GM12878 (cell line): Measurements from ENCODE around the gene SIX3. TPM values are rescaled to one million over a fixed set of nuclear protein-coding genes. Genes with fewer than 3 reads are reported as not detected.

ENCODE experiments used
- ATAC-seq: fragments of 200-7000 bp; cut with Tn5 transposase; 3 replicates; pipeline ENCODE4 v1.9.1; 2020; ENCODE audit warnings: mild to moderate bottlenecking, moderate library complexity
- BruUV-seq: library from RNA; stranded (reverse); fragments of 400-500 nt; replicated peaks from 2 replicates; lab custom pipeline; 2021; lab: Mats Ljungman, UMichigan
- CTCF ChIA-PET: fragments of 300-600 bp; sonication (Branson Sonifier 250); formaldehyde crosslinking; extraction: SDS; loops from one replicate; lab custom pipeline; 2021; ENCODE audit warnings: inconsistent platforms; lab: Yijun Ruan, JAX
- POLR2A ChIA-PET: fragments of 350-600 bp; formaldehyde crosslinking; extraction: SDS; loops from one replicate; lab custom pipeline; 2021; ENCODE audit warnings: inconsistent platforms; lab: Charles Lee
- RAD21 ChIA-PET: fragments of 300-600 bp; sonication (Branson Sonifier 250); formaldehyde crosslinking; loops from one replicate; lab custom pipeline; 2023; ENCODE audit warnings: antibody characterized with exemption; ENCODE audit not compliant: unreplicated experiment; lab: Charles Lee
- SMC1A ChIA-PET: fragments of 300-600 bp; sonication (Branson Sonifier 250); formaldehyde crosslinking; loops from one replicate; lab custom pipeline; 2023; ENCODE audit not compliant: unreplicated experiment, uncharacterized antibody; lab: Charles Lee
- DNase-seq: peaks from one replicate; pipeline ENCODE4 v3.0.0-alpha.2; 2011; ENCODE audit warnings: low read depth, low spot score
- FAIRE-seq: peaks from 3 replicates; lab custom pipeline; 2011; peaks lifted over from hg19 to GRCh38; lab: Jason Lieb, UNC
- H2AFZ ChIP-seq: 2 replicates; pipeline ENCODE4 v1.6.0; 2011; ENCODE audit warnings: low read depth, low read length, control low read depth; ENCODE audit not compliant: control insufficient read depth
- H3K27ac ChIP-seq: 2 replicates; pipeline ENCODE4 v1.5.1; 2011; ENCODE audit warnings: control low read depth; ENCODE audit not compliant: control insufficient read depth, insufficient read depth
- H3K27me3 ChIP-seq, 2 experiments: replicated peaks in 1 of 2; 2 replicates each; pipeline versions ENCODE4 v1.6.0 to v1.6.1; 2011; ENCODE audit warnings: low read length in 1 of 2; ENCODE audit not compliant: control insufficient read depth in 2 of 2, insufficient read depth in 2 of 2
- H3K36me3 ChIP-seq, 2 experiments: 2 replicates each; pipeline ENCODE4 v1.5.1; 2011; ENCODE audit warnings: low read length in 1 of 2; ENCODE audit not compliant: control insufficient read depth in 2 of 2, insufficient read depth in 2 of 2
- H3K4me1 ChIP-seq: 2 replicates; pipeline ENCODE4 v1.6.1; 2011; ENCODE audit warnings: mild to moderate bottlenecking, low read length, moderate library complexity, mixed read lengths; ENCODE audit not compliant: control insufficient read depth, insufficient read depth
- H3K4me2 ChIP-seq: 2 replicates; pipeline ENCODE4 v1.6.0; 2011; ENCODE audit warnings: control low read depth; ENCODE audit not compliant: control insufficient read depth, insufficient read depth
- H3K4me3 ChIP-seq: fragments of 200-600 bp; sonication (generic); 2 replicates; pipeline ENCODE4 v1.5.1; 2016
- H3K79me2 ChIP-seq: 2 replicates; pipeline ENCODE4 v1.6.0; 2011; ENCODE audit warnings: low read length; ENCODE audit not compliant: control insufficient read depth, insufficient read depth
- H3K9ac ChIP-seq: 2 replicates; pipeline ENCODE4 v1.8.0; 2011; ENCODE audit warnings: low read length, control low read depth, mixed read lengths; ENCODE audit not compliant: control insufficient read depth, insufficient read depth
- H3K9me3 ChIP-seq: replicated peaks from 3 replicates; pipeline ENCODE4 v1.5.1; 2011; ENCODE audit warnings: mild to moderate bottlenecking, low read length; ENCODE audit not compliant: control insufficient read depth, insufficient read depth
- H4K20me1 ChIP-seq: 2 replicates; pipeline ENCODE4 v1.6.0; 2011; ENCODE audit not compliant: control insufficient read depth, insufficient read depth
- CEBPZ ChIP-seq: fragments of 150-350 bp; IDR thresholded peaks from 2 replicates; pipeline ENCODE4 v1.6.1; 2016; ENCODE audit warnings: low read depth, low read length
- CHD1 ChIP-seq: IDR thresholded peaks from 2 replicates; pipeline ENCODE4 v1.6.1; 2012; ENCODE audit warnings: low read depth, low read length, improper control_type of control experiment
- NFYA ChIP-seq: IDR thresholded peaks from 2 replicates; pipeline ENCODE4 v1.6.1; 2011; ENCODE audit warnings: low read depth, mild to moderate bottlenecking, low read length, improper control_type of control experiment, borderline replicate concordance
- ZNF217 ChIP-seq: fragments of 450-650 bp; IDR thresholded peaks from 2 replicates; pipeline ENCODE4 v1.6.1; 2017; ENCODE audit warnings: antibody characterized with exemption, mild to moderate bottlenecking
- WGBS: methylation state at CpG from one replicate; pipeline ENCODE4 v1.1.6; 2016; ENCODE audit warnings: low lambda C conversion rate; ENCODE audit not compliant: insufficient replicate concordance, insufficient coverage; ENCODE audit errors: missing lambda C conversion rate; 5-methylcytosine and 5-hydroxymethylcytosine counted together
- in situ Hi-C: fragments of 300-500 bp; cut with MboI; formaldehyde crosslinking; loops from 9 replicates; pipeline ENCODE4 v1.14.3; 2018; ENCODE audit warnings: mixed read lengths
- intact Hi-C: fragments of 100-400 bp; cut with micrococcal nuclease; formaldehyde crosslinking; loops from one replicate; pipeline ENCODE4 v1.14.2; 2022; ENCODE audit not compliant: unreplicated experiment
- polyA plus RNA-seq, 11 experiments: library from polyadenylated mRNA; depleted of rRNA in 4 of 11; unstranded in 6 of 11; stranded (reverse) in 5 of 11; fragments of >200 nt; fragmentation: Nextera tagmentation in 4 of 11; fragmentation: Illumina TruSeq in 1 of 11; extraction: Ambion mirVana in 4 of 11; extraction: Trizol in 1 of 11; gene quantifications; 1 replicate in 1 of 11; 2 replicates in 10 of 11; pipeline versions ENCODE4 v1.2.1 to v1.2.3, GENCODE V29; 2011 to 2016; ENCODE audit warnings: inconsistent platforms in 2 of 11, missing spikeins in 2 of 11, low read depth in 1 of 11
- total RNA-seq, 4 experiments: library from RNA; depleted of rRNA in 3 of 4; stranded (reverse); fragments of >200 nt in 3 of 4; fragmentation: Illumina TruSeq in 1 of 4; extraction: Trizol in 1 of 4; gene quantifications; 2 replicates each; pipeline versions ENCODE4 v1.2.1 to v1.2.3, GENCODE V29; 2013 to 2021
- TF ChIP-seq, protein P1 (sequence below): fragments of 450-650 bp; formaldehyde crosslinking; IDR thresholded peaks from 2 replicates; pipeline ENCODE4 v1.4.0; 2022; ENCODE audit warnings: mild to moderate bottlenecking, moderate library complexity
- TF ChIP-seq, protein P2 (sequence below): fragments of 450-650 bp; IDR thresholded peaks from 2 replicates; pipeline ENCODE4 v1.6.1; 2017; ENCODE audit warnings: mild to moderate bottlenecking, moderate library complexity

The SIX3 gene
- total and polyA plus RNA-seq, 10 of the 15 experiments (the other 5 are each of a cell fraction or from before 2014, with no cell fraction given) = 0.05 to 0.42 (median 0.13) TPM; not detected in 4

GRCh38 chr2:44980751-44981713 lies 39.5 kb downstream of the SIX3 start (continued):
- TF ChIP-seq CHD1 = no peak

- SMC1A ChIA-PET = interaction anchor here (0.6 to 8.8 kb wide), 13 partner anchors 25 to 855 kb away, joined by 3 to 156 read pairs (median 4); no protein-coding TSS in a partner anchor
- ATAC-seq = peak; percentile 92
- peaks cover 4% of the 10 kb centered on the region for H3K4me1 ChIP-seq
- no TSS peak for BruUV-seq
- no peak overlapping the region for H3K9ac ChIP-seq
- no peak overlapping the region for H2AFZ ChIP-seq
- no peak overlapping the region for H3K27ac ChIP-seq
- RAD21 ChIA-PET = interaction anchor here (0.6 to 8.4 kb wide), 17 partner anchors 9 to 1112 kb away, joined by 3 to 120 read pairs (median 4); no protein-coding TSS in a partner anchor
- POLR2A ChIA-PET = interaction anchor here (0.6 to 1.1 kb wide), 2 partner anchors 278 to 512 kb away, joined by 3 read pairs; no protein-coding TSS in a partner anchor
- no peaks in the 10 kb centered on the region for H4K20me1 ChIP-seq
- H3K9me3 ChIP-seq = no peaks in the 10 kb centered on the region; the same call in 2 of the 3 replicates
- in situ Hi-C loops (loop anchor here (10.0 to 25.0 kb wide), 2 partner anchors 653 to 956 kb away; no protein-coding TSS in a partner anchor), intact Hi-C loops (loop anchor here (1.0 to 5.0 kb wide), 2 partner anchors 513 to 596 kb away; no protein-coding TSS in a partner anchor)
- no peaks in the 10 kb centered on the region for H3K36me3 ChIP-seq
- WGBS = 8% methylated on average over 14 of the region's 14 CpGs
- FAIRE-seq = peak; percentile 74
- DNase-seq = no peak
- H3K4me2 ChIP-seq = no peak overlapping the region
- CTCF ChIA-PET = interaction anchor here (0.6 to 10.8 kb wide), 39 partner anchors 9 to 1806 kb away, joined by 3 to 227 read pairs (median 3); no protein-coding TSS in a partner anchor
- H3K4me3 ChIP-seq = no peak overlapping the region
- no peaks in the 10 kb centered on the region; a peak in 1 of 4 replicates for H3K27me3 ChIP-seq
- H3K79me2 ChIP-seq = no peaks in the 10 kb centered on the region
- no peak for TF ChIP-seq ZNF217
- no peak for TF ChIP-seq NFYA
- TF ChIP-seq CEBPZ = no peak
- TF ChIP-seq, protein P1, sequence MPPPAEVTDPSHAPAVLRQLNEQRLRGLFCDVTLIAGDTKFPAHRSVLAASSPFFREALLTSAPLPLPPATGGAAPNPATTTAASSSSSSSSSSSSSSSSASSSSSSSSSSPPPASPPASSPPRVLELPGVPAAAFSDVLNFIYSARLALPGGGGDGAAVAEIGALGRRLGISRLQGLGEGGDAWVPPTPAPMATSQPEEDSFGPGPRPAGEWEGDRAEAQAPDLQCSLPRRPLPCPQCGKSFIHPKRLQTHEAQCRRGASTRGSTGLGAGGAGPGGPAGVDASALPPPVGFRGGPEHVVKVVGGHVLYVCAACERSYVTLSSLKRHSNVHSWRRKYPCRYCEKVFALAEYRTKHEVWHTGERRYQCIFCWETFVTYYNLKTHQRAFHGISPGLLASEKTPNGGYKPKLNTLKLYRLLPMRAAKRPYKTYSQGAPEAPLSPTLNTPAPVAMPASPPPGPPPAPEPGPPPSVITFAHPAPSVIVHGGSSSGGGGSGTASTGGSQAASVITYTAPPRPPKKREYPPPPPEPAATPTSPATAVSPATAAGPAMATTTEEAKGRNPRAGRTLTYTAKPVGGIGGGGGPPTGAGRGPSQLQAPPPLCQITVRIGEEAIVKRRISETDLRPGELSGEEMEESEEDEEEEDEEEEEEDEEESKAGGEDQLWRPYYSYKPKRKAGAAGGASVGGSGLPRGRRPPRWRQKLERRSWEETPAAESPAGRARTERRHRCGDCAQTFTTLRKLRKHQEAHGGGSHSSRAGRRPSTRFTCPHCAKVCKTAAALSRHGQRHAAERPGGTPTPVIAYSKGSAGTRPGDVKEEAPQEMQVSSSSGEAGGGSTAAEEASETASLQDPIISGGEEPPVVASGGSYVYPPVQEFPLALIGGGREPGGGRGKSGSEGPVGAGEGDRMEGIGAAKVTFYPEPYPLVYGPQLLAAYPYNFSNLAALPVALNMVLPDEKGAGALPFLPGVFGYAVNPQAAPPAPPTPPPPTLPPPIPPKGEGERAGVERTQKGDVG = no peak
- TF ChIP-seq, protein P2, sequence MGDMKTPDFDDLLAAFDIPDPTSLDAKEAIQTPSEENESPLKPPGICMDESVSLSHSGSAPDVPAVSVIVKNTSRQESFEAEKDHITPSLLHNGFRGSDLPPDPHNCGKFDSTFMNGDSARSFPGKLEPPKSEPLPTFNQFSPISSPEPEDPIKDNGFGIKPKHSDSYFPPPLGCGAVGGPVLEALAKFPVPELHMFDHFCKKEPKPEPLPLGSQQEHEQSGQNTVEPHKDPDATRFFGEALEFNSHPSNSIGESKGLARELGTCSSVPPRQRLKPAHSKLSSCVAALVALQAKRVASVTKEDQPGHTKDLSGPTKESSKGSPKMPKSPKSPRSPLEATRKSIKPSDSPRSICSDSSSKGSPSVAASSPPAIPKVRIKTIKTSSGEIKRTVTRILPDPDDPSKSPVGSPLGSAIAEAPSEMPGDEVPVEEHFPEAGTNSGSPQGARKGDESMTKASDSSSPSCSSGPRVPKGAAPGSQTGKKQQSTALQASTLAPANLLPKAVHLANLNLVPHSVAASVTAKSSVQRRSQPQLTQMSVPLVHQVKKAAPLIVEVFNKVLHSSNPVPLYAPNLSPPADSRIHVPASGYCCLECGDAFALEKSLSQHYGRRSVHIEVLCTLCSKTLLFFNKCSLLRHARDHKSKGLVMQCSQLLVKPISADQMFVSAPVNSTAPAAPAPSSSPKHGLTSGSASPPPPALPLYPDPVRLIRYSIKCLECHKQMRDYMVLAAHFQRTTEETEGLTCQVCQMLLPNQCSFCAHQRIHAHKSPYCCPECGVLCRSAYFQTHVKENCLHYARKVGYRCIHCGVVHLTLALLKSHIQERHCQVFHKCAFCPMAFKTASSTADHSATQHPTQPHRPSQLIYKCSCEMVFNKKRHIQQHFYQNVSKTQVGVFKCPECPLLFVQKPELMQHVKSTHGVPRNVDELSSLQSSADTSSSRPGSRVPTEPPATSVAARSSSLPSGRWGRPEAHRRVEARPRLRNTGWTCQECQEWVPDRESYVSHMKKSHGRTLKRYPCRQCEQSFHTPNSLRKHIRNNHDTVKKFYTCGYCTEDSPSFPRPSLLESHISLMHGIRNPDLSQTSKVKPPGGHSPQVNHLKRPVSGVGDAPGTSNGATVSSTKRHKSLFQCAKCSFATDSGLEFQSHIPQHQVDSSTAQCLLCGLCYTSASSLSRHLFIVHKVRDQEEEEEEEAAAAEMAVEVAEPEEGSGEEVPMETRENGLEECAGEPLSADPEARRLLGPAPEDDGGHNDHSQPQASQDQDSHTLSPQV = no peak
Measured at GRCh38 chr2:44981714-44982108, 40.2 kb downstream of the SIX3 start.
